Measurements from ENCODE around the gene CFAP74. TPM values are rescaled to one million over a fixed set of nuclear protein-coding genes. Genes with fewer than 3 reads are reported as not detected.

The CFAP74 gene
- total RNA-seq, 2 donors from 2014 or later, result under 0.01 TPM; not detected in 1

DNA sequence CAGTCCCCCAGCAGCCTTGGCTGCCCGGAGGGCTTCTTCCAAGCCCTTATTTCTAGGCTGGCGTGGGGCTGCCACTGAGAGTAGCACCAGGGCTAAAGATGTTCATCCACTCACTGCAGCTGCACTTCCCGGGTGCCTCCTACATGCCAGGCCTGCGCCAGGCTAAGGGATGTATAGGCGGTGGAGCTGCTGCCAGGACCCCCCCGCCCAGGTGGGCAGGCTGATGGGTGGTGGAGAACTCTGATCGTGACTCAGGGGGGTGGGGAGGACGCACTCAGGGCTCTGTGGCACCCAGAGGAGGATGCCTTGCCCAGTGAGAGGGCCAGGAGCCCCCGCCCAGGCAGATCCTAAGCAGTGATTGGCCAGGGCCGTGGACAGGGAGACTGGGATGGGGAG is 34.1 kb downstream of the CFAP74 start:
- Histone ChIP-seq H3K4me1 (no peaks in the 10 kb centered on the region), H3K36me3 (replicated peaks in 1 of 2; ENCODE audit: insufficient read depth in 1 of 2, low read depth in 2 of 2) (no peaks in the 10 kb centered on the region), H3K4me3 (no peak overlapping the region), H3K27me3 (peaks cover 0 to 11% of the 10 kb centered on the region in 2 donors), H3K9me3 (no peaks in the 10 kb centered on the region), H3K27ac (no peak overlapping the region)
- TF ChIP-seq CTCF (IDR thresholded peaks at IDR 0.05) (no peak), POLR2A (IDR thresholded peaks at IDR 0.05) (no peak)
- intact Hi-C loops (cut with DNase I), result no loop called here
- ATAC-seq, result no peak
- 57 to 70% methylated on average over 2 to 8 of the region's 10 CpGs for WGBS, 2 donors
- DNase-seq, result no peak

GRCh38 chr1:1968767-1969504 is 34.6 kb downstream of the CFAP74 start:
- no peak for DNase-seq
- Histone ChIP-seq H3K4me1 (no peaks in the 10 kb centered on the region), H3K27me3 (peaks cover 0 to 11% of the 10 kb centered on the region in 2 donors), H3K36me3 (replicated peaks in 1 of 2; ENCODE audit: insufficient read depth in 1 of 2, low read depth in 2 of 2) (no peaks in the 10 kb centered on the region), H3K4me3 (no peak overlapping the region), H3K27ac (no peak overlapping the region), H3K9me3 (no peaks in the 10 kb centered on the region)
- no peak for ATAC-seq
- TF ChIP-seq POLR2A (IDR thresholded peaks at IDR 0.05) (no peak), CTCF (IDR thresholded peaks at IDR 0.05) (no peak)
- intact Hi-C loops (cut with DNase I), result no loop called here
- WGBS, 2 donors, result 56 to 61% methylated on average over 9 to 10 of the region's 12 CpGs

DNA sequence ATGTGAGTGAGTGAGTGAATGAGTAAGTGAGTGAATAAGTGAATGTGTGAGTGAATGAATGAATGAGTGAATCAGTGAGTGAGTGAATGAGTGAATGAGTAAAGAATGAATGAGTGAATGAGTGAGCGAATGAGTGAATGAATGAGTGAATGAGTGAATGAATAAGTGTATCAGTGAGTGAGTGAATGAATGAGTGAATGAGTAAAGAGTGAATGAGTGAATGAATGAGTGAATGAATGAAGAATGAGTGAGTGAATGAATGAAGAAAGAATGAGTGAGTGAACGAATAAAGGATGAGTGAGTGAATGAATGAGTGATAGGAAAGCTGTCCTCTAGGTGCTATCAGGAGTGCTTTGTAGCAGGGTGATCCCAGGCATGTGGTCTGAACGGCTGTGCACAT is 35.7 kb downstream of the CFAP74 start:
- Histone ChIP-seq H3K36me3 (replicated peaks in 1 of 2; ENCODE audit: insufficient read depth in 1 of 2, low read depth in 2 of 2) (no peaks in the 10 kb centered on the region), H3K27me3 (peaks cover 0 to 11% of the 10 kb centered on the region in 2 donors), H3K4me3 (no peak overlapping the region), H3K4me1 (no peaks in the 10 kb centered on the region), H3K9me3 (no peaks in the 10 kb centered on the region), H3K27ac (no peak overlapping the region)
- intact Hi-C loops (cut with DNase I), result no loop called here
- WGBS, 2 donors, result 64 to 66% methylated on average over 3 of the region's 3 CpGs
- no peak for DNase-seq
- TF ChIP-seq POLR2A (IDR thresholded peaks at IDR 0.05) (no peak), CTCF (IDR thresholded peaks at IDR 0.05) (no peak)
- ATAC-seq, result no peak

GRCh38 chr1:1967151-1967550 is 36.4 kb downstream of the CFAP74 start:
- WGBS, 2 donors, result 58 to 63% methylated on average over 14 to 16 of the region's 16 CpGs
- Histone ChIP-seq H3K4me1 (no peaks in the 10 kb centered on the region), H3K27ac (no peak overlapping the region), H3K36me3 (replicated peaks in 1 of 2; ENCODE audit: insufficient read depth in 1 of 2, low read depth in 2 of 2) (no peaks in the 10 kb centered on the region), H3K27me3 (peaks cover 0 to 11% of the 10 kb centered on the region in 2 donors), H3K4me3 (no peak overlapping the region), H3K9me3 (no peaks in the 10 kb centered on the region)
- intact Hi-C loops (cut with DNase I), result no loop called here
- TF ChIP-seq POLR2A (IDR thresholded peaks at IDR 0.05) (no peak), CTCF (IDR thresholded peaks at IDR 0.05) (no peak)
- DNase-seq (no peak), ATAC-seq (no peak)
